ENCODE results near the gene CXCL9. TPM values are rescaled to one million over a fixed set of nuclear protein-coding genes. Genes with fewer than 3 reads are reported as not detected.
"Not testable (repeated sequence)": the region's sequence is repeated elsewhere in the genome, so short reads cannot be mapped to it uniquely, and the experiment has no call there.

The CXCL9 gene
- total RNA-seq, result 0.35 TPM

- DNase-seq (ENCODE audit: low spot score), result no peak
These were observed at the start of gene CXCL9 for GRCh38 chr4:76007089-76007862. TSS of gene CXCL9 (minus strand) at chr4:76007509. CDS start at chr4:76007449, 60 bp downstream.

GRCh38 chr4:76055421-76055820, 48.1 kb upstream of the CXCL9 start:
- DNase-seq (ENCODE audit: low spot score), result no peak

GRCh38 chr4:76055016-76055415, 47.7 kb upstream of the CXCL9 start:
- DNase-seq (ENCODE audit: low spot score), result no peak

GRCh38 chr4:76053730-76054129, 46.4 kb upstream of the CXCL9 start:
- no peak for DNase-seq (ENCODE audit: low spot score)

DNA sequence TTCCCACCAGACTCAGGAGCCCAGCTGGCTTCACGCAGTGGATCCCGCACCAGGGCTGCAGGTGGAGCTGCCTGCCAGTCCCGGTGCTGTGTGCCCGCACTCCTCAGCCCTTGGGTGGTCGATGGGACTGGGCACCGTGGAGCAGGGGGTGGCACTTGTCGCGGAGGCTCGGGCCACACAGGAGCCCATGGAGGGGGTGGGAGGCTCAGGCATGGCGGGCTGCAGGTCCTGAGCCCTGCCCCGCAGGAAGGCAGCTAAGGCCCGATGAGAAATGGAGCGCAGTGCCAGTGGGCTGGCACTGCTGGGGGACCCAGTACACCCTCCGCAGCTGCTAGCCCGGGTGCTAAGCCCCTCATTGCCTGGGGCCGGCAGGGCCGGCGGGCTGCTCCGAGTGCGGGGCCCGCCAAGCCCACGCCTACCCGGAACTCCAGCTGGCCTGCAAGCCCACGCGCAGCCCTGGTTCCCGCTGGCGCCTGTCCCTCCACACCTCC, 43.3 kb upstream of the CXCL9 start:
- not testable (repeated sequence) for DNase-seq (ENCODE audit: low spot score)

- not testable (repeated sequence) for DNase-seq (ENCODE audit: low spot score)
These were observed 42.6 kb upstream of the CXCL9 start for GRCh38 chr4:76049860-76050416.

- DNase-seq (ENCODE audit: low spot score), result not testable (repeated sequence)
These were observed 37.4 kb upstream of the CXCL9 start for GRCh38 chr4:76044686-76045085.

- not testable (repeated sequence) for DNase-seq (ENCODE audit: low spot score)
These were observed 36.0 kb upstream of the CXCL9 start for GRCh38 chr4:76043306-76043705.

DNA sequence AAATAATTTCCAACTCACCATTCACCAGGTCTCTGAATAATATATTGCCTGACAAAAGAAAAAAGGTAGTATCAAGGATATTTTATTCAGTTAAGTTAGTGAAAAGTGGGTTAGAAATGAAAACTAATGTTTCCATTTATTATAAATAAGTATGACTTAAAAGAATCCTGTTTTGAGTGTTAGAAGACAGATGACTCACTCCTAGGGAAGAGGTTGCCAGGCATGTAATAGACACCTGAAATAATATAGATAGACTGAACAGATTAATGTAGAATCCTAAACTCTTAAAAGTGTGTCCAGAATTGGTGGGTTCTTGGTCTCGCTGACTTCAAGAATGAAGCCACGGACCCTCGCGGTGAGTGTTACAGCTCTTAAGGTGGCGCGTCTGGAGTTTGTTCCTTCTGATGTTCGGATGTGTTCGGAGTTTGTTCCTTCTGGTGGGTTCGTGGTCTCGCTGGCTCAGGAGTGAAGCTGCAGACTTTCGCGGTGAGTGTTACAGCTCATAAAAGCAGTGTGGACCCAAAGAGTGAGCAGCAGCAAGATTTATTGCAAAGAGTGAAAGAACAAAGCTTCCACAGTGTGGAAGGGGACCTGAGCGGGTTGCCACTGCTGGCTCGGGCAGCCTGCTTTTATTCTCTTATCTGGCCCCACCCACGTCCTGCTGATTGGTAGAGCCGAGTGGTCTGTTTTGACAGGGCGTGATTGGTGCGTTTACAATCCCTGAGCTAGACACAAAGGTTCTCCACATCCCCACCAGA, 35.1 kb upstream of the CXCL9 start:
- not testable (repeated sequence) for DNase-seq (ENCODE audit: low spot score)

GRCh38 chr4:76036855-76037254, 29.5 kb upstream of the CXCL9 start:
- DNase-seq (ENCODE audit: low spot score), result no peak

DNA sequence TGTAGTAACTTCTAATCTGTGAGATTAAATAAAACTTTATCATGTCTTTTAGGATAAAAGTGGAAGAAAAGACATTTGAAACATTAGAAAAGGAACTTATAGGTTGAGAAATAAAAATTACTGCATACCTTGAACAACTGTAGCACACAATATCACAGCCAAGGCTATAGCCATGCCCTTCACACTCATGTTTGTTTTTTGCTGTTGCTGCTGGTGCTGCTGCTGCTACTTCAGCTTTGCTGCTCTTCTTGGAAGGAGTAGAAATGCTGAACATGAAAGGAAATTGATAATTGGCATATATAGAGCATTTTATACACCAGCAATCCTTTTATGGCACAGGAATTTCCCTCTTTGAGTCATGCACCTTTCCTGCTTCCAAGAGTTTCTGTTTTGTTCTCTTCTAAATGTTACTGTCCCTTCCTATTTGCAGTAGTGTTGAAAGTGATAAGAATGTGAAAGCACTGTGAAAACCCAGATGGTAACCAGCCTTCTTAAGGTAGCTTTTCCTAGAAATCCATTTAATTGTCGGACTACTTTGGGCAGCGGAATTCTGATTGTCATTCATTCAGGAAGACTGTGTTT, 28.6 kb upstream of the CXCL9 start, which contains the start of gene CXCL11:
CXCL11 (minus strand) TSS at position 272 of the 582 bp plus-strand sequence; CDS start at position 189, 83 bp downstream.
- DNase-seq (ENCODE audit: low spot score), result no peak

DNA sequence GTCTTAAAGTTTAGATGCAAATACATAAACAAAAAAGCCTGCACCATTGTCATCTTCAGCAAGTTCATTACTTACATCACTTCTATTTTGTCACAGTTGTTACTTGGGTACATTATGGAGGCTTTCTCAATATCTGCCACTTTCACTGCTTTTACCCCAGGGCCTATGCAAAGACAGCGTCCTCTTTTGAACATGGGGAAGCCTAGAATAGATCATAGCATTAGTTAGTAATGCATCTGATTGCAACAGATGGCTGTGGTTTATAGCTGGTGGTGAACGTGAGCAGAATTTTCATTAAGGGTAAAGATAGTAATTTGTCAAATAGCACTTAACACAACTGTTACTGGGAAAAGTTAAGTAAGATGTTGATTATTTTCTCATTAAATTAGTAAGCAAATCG, 27.8 kb upstream of the CXCL9 start:
- no peak for DNase-seq (ENCODE audit: low spot score)

- DNase-seq (ENCODE audit: low spot score), result no peak
These were observed 22.0 kb upstream of the CXCL9 start for GRCh38 chr4:76029300-76029699.

DNA sequence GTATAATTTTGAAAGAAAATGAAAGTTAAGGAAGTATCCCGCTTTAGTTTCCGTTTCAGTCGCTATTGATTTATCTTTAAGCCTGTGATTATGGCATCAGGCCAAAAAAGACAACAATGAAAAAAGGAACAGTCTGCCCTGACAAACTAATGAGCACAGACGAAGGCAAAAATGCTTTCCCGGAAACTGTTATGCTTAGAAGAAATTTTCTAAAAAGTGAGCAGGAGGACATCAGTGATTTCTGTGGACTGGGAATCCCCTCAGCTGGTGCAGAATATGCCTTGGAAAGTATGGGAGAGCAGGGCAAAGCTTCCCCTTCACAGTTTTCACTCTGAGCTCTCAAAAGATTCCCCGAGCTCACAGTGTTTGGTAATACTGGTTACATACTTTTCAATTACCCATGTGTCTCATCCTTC, 21.0 kb upstream of the CXCL9 start:
- no peak for DNase-seq (ENCODE audit: low spot score)

- DNase-seq (ENCODE audit: low spot score), result no peak
These were observed 16.8 kb upstream of the CXCL9 start for GRCh38 chr4:76024065-76024464.

DNA sequence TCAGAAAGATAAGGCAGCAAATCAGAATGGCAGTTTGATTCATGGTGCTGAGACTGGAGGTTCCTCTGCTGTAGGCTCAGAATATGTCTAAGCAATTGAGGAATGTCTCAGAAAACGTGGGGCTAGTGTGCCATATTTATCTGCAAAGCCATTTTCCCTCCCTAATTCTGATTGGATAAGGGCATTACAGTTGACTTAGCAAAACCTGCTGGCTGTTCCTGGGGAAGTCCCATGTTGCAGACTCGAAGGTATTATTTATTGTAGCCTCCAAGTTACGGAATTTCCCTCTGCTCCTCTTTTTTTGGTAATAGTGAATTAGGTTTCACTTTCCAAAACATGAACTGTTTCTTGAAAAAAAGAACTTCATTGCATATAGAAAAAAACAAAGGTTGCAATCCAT, 16.1 kb upstream of the CXCL9 start, which contains the start of gene CXCL10:
CXCL10 (minus strand) TSS at position 109 of the 400 bp plus-strand sequence; CDS start at position 43, 66 bp downstream.
- DNase-seq (ENCODE audit: low spot score), result no peak

GRCh38 chr4:76022677-76023076, 15.4 kb upstream of the CXCL9 start:
- DNase-seq (ENCODE audit: low spot score), result no peak

DNA sequence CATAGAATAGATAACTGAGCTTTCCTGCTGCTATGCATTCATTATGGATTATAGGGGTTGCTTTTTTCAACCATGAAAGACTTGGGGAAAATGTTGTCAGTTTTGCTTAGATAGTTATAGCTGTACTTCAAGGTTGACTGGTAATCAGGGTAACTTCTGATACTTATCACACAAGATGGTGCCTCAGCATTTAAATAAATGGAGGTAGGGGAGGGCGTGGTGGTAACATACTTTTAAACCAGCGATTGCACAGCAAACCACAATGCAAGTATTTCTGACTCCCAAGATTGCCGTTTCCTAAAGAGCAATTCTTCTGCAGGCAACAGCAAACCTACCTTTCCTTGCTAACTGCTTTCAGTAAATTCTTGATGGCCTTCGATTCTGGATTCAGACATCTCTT, 14.7 kb upstream of the CXCL9 start:
- DNase-seq (ENCODE audit: low spot score), result no peak

DNA sequence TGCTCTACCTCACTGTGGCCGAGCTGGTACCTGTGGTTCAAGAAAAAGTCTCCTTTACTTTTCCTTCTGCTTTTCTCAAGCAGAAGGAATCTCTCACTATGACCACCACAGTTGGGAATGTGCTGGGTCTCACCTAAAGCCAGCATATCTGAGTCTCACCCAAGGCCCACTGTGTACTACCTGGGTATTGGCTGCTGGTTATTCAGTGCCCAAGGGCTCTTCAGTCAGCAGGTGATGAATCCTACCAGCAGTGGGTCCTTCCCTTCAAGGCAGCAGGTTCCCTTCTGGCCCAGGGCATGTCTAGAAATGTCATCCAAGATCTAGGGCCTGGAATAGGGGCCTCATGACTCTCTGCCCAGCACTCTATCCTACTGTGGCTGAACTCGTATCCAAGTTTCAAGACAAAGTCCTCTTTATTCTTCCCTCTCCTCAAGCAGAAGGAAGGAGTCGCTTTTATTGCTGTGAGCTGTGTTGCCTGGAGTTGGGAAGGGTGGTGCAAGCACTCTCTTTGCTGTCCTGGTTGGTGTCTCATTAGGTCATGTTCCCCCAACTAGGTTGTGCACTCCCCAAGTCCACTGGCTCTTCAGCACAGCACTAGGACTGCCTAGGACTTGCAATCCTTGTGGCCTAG, 9.9 kb upstream of the CXCL9 start:
- no peak for DNase-seq (ENCODE audit: low spot score)

DNA sequence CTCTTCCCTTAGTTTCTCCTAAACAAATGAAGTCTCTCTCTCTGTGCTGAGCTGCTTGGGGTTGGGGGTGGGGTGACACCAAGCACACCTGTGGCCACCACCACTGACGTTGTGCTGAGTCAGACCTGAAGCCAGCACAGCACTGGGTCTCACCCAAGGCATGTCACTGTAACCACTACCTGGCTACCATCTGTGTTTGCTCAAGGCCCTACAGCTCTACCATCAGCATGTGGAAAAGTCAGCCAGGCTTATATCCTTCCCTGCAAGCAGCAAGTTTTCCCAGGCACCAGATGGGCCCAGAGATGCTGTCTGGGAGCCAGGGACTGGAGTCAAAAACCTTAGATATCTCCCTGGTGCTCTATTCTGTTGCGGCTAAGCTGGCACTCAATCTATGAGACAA, 9.1 kb upstream of the CXCL9 start:
- no peak for DNase-seq (ENCODE audit: low spot score)

DNA sequence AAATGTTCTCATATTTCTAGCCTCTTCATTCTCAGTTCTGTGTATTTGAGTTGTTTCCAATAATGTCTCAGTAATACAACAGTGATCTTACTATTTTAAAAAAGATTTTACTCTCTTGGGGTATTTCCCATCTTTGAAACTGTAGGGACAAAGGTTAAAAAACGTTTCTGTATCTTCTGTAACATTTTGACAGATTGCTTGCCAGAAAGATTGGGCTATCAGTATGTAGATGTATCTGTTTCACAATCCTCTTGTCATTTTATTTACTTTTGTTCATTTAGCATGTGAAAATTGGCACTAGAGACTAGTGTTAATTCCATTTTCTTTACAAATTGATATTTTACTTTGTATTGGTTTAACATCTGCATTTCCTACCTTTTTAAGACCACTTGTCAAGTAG, 6.2 kb upstream of the CXCL9 start:
- no peak for DNase-seq (ENCODE audit: low spot score)

All from mucosa of gallbladder (tissue), 1 donor.